Endometrium (tissue), 2 donors: Measurements from ENCODE around the gene SLC6A3.
"Not testable (repeated sequence)": the region's sequence is repeated elsewhere in the genome, so short reads cannot be mapped to it uniquely, and the experiment has no call there.

Experiments used
- FAIRE-seq: peaks from 2 replicates; lab custom pipeline; 2012; peaks lifted over from hg19 to GRCh38; lab: Jason Lieb, UNC
- donor health status: control.
- donor health status: control.

The SLC6A3 gene

GRCh38 chr5:1385395-1386273, 59.6 kb downstream of the SLC6A3 start:
- FAIRE-seq: no peak

GRCh38 chr5:1384521-1384920, 60.7 kb downstream of the SLC6A3 start:
- no peak for FAIRE-seq

- no peak for FAIRE-seq
Observed at GRCh38 chr5:1383886-1384401, 61.3 kb downstream of the SLC6A3 start.

GRCh38 chr5:1383344-1383743, 61.9 kb downstream of the SLC6A3 start:
- FAIRE-seq: no peak

GRCh38 chr5:1382248-1382700, 63.0 kb downstream of the SLC6A3 start:
- no peak for FAIRE-seq

GRCh38 chr5:1381370-1382247, 63.6 kb downstream of the SLC6A3 start:
- FAIRE-seq: no peak

GRCh38 chr5:1380910-1381309, 64.3 kb downstream of the SLC6A3 start:
- FAIRE-seq: no peak

- no peak for FAIRE-seq
Observed at GRCh38 chr5:1380011-1380817, 65.0 kb downstream of the SLC6A3 start.

GRCh38 chr5:1378866-1379659, 66.2 kb downstream of the SLC6A3 start:
- FAIRE-seq: no peak

- FAIRE-seq: no peak
Observed at GRCh38 chr5:1378096-1378495, 67.1 kb downstream of the SLC6A3 start.

- no peak for FAIRE-seq
Observed at GRCh38 chr5:1376981-1377380, 68.3 kb downstream of the SLC6A3 start.

- no peak for FAIRE-seq
Observed at GRCh38 chr5:1375871-1376810, 69.1 kb downstream of the SLC6A3 start.

- FAIRE-seq: no peak
Observed at GRCh38 chr5:1374679-1375055, 70.6 kb downstream of the SLC6A3 start.

- no peak for FAIRE-seq
Observed at GRCh38 chr5:1374030-1374678, 71.1 kb downstream of the SLC6A3 start.

- FAIRE-seq: not testable (repeated sequence)
Observed at GRCh38 chr5:1371972-1372342, 73.3 kb downstream of the SLC6A3 start.

GRCh38 chr5:1371218-1371971, 73.8 kb downstream of the SLC6A3 start:
- no peak for FAIRE-seq

GRCh38 chr5:1370006-1370405, 75.2 kb downstream of the SLC6A3 start:
- FAIRE-seq: no peak

- FAIRE-seq: no peak
Observed at GRCh38 chr5:1368756-1369155, 76.5 kb downstream of the SLC6A3 start.

- FAIRE-seq: no peak
Observed at GRCh38 chr5:1368236-1368635, 77.0 kb downstream of the SLC6A3 start.
